WERI-Rb-1 (cell line): ENCODE results near the gene TSPEAR.
"Not testable (repeated sequence)": the region's sequence is repeated elsewhere in the genome, so short reads cannot be mapped to it uniquely, and the experiment has no call there.

Experiments used
- DNase-seq: peaks from one replicate; pipeline ENCODE4 v3.0.0-alpha.2; 2020
- H3K27ac ChIP-seq: fragments of 250-450 bp; sonication (Bioruptor Pico); 2 replicates; pipeline ENCODE4 v1.5.1; 2020; ENCODE audit warnings: mild to moderate bottlenecking, moderate library complexity
- H3K27me3 ChIP-seq: fragments of 250-450 bp; sonication (Bioruptor Pico); 2 replicates; pipeline ENCODE4 v1.5.1; 2021; ENCODE audit warnings: mild to moderate bottlenecking, low read depth, moderate library complexity; ENCODE audit not compliant: insufficient read depth, severe bottlenecking
- H3K36me3 ChIP-seq: fragments of 250-450 bp; sonication (Bioruptor Pico); 2 replicates; pipeline ENCODE4 v1.5.1; 2020; ENCODE audit warnings: mild to moderate bottlenecking, moderate library complexity
- H3K4me3 ChIP-seq: 2 replicates; pipeline ENCODE4 v1.5.1; 2011; ENCODE audit warnings: low read depth, mild to moderate bottlenecking, control low read depth, low read length
- H3K9me3 ChIP-seq: fragments of 250-450 bp; sonication (Bioruptor Pico); 2 replicates; pipeline ENCODE4 v1.5.1; 2021; ENCODE audit warnings: mild to moderate bottlenecking, moderate library complexity; ENCODE audit not compliant: severe bottlenecking
- TF ChIP-seq, protein P1 (sequence below): IDR thresholded peaks from 2 replicates; pipeline ENCODE4 v1.5.1; 2011; ENCODE audit warnings: low read depth, mild to moderate bottlenecking, control low read depth, inconsistent platforms, low read length

The TSPEAR gene

DNA sequence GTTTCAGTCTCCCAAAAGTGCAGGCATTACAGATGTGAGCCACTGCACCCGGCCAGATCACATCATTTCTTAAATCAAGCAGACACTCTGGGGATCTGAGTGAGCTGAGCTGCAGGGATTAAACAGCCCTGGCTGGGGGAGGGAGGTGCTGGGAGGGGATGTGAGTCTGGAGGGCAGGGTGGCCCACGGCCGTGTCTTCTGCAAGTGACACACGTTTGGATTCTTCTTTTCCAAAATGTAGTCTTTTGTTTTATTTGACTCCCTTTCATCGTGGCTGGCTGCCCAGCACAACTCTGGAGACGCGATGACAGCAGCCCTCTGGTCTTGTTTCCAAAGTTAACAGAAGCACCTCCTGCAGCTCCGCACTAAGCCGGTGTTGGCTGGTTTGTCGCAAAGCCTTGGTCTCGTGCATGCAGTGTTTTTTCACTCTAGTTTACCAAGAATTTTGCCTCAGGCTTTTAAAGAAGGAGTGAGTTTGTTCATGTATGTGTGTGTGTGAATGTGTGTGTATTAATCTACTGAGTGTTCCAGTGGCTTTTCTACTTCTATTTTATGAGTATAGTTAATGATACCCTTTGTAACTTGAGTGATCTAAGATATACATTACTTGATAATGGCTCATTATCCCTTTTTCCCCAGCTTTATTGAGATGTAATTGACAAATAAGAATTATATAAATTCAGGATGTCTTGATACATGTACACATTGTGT is 128.1 kb downstream of the TSPEAR start:
- Histone ChIP-seq H3K27ac (peak overlapping the region; percentile 18; the same call in 1 of the 2 replicates), H3K9me3 (peaks cover 6% of the 10 kb centered on the region), H3K36me3 (no peaks in the 10 kb centered on the region), H3K27me3 (no peaks in the 10 kb centered on the region), H3K4me3 (peak overlapping the region; percentile 9)
- peak; percentile 81 for DNase-seq
- TF ChIP-seq, protein P1, sequence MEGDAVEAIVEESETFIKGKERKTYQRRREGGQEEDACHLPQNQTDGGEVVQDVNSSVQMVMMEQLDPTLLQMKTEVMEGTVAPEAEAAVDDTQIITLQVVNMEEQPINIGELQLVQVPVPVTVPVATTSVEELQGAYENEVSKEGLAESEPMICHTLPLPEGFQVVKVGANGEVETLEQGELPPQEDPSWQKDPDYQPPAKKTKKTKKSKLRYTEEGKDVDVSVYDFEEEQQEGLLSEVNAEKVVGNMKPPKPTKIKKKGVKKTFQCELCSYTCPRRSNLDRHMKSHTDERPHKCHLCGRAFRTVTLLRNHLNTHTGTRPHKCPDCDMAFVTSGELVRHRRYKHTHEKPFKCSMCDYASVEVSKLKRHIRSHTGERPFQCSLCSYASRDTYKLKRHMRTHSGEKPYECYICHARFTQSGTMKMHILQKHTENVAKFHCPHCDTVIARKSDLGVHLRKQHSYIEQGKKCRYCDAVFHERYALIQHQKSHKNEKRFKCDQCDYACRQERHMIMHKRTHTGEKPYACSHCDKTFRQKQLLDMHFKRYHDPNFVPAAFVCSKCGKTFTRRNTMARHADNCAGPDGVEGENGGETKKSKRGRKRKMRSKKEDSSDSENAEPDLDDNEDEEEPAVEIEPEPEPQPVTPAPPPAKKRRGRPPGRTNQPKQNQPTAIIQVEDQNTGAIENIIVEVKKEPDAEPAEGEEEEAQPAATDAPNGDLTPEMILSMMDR = no peak

- no peak for DNase-seq
- no peaks in the 10 kb centered on the region for H3K36me3 ChIP-seq
- peaks cover 10% of the 10 kb centered on the region for H3K9me3 ChIP-seq
These were observed 129.3 kb downstream of the TSPEAR start for GRCh38 chr21:44582055-44582454.

GRCh38 chr21:44581158-44581557 is 130.2 kb downstream of the TSPEAR start:
- Histone ChIP-seq H3K36me3 (no peaks in the 10 kb centered on the region), H3K4me3 (no peak overlapping the region), H3K27ac (no peak overlapping the region), H3K9me3 (peaks cover 17% of the 10 kb centered on the region), H3K27me3 (no peaks in the 10 kb centered on the region)
- TF ChIP-seq, protein P1 = no peak
- DNase-seq = no peak

More at GRCh38 chr21:44582055-44582454, 129.3 kb downstream of the TSPEAR start:
- Histone ChIP-seq H3K27ac (no peak overlapping the region), H3K4me3 (no peak overlapping the region), H3K27me3 (no peaks in the 10 kb centered on the region)
- TF ChIP-seq, protein P1 = no peak

GRCh38 chr21:44580231-44580821 is 131.0 kb downstream of the TSPEAR start, which contains the start of gene KRTAP10-5:
Gene KRTAP10-5, minus strand, starts transcription at chr21:44580604. Its CDS starts 26 bp downstream, at chr21:44580578.
- not testable (repeated sequence) for H3K4me3 ChIP-seq, H3K27ac ChIP-seq, H3K36me3 ChIP-seq, DNase-seq, H3K27me3 ChIP-seq
- H3K9me3 ChIP-seq = peaks cover 17% of the 10 kb centered on the region

- Histone ChIP-seq H3K36me3 (no peaks in the 10 kb centered on the region), H3K27me3 (no peaks in the 10 kb centered on the region), H3K9me3 (peaks cover 17% of the 10 kb centered on the region), H3K27ac (no peak overlapping the region), H3K4me3 (no peak overlapping the region)
- TF ChIP-seq, protein P1 = no peak
- DNase-seq = no peak
These were observed 131.6 kb downstream of the TSPEAR start for GRCh38 chr21:44579833-44580144.

- TF ChIP-seq, protein P1 = no peak
- peaks cover 17% of the 10 kb centered on the region for H3K9me3 ChIP-seq
- no peak for DNase-seq
- H3K4me3 ChIP-seq = no peak overlapping the region
- no peaks in the 10 kb centered on the region for H3K27me3 ChIP-seq
- H3K27ac ChIP-seq = no peak overlapping the region
- H3K36me3 ChIP-seq = no peaks in the 10 kb centered on the region
These were observed 132.1 kb downstream of the TSPEAR start for GRCh38 chr21:44579056-44579832.
